ENCODE data around the gene THOC6. TPM values are rescaled to one million over a fixed set of nuclear protein-coding genes. Genes with fewer than 3 reads are reported as not detected.

Gene THOC6
- total RNA-seq, 1 donor from 2014 or later: 40.1 TPM

DNA sequence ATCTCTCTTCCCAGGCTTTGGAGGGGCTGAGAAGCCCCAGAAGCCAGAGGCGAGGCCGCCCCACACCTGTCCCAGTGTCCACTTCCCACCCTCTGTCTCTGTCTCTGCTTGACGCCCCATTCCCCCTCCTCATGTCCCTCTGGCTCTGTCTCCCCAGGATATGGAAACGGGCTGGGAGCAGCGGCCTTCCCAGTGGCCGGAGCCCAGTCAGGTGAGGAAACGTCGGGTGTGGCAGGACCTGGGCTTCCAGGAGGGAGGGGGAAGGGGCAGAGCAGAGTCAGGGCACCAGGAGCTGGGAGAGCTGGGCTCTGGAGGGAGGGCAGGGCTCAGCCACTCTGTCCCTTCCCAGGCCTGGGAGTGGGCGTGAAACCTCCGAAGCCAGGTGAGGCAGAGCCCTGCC lies 32.9 kb upstream of the THOC6 start:
- Mint-ChIP-seq H3K27me3 (ENCODE audit: unreplicated experiment) (no peaks in the 10 kb centered on the region), H3K36me3 (ENCODE audit: unreplicated experiment) (no peaks in the 10 kb centered on the region), H3K9me3 (ENCODE audit: unreplicated experiment) (no peaks in the 10 kb centered on the region), H3K27ac (ENCODE audit: unreplicated experiment) (no peak overlapping the region), H3K4me1 (ENCODE audit: unreplicated experiment) (peaks cover 15% of the 10 kb centered on the region), H3K4me3 (ENCODE audit: unreplicated experiment) (no peak overlapping the region)
- TF ChIP-seq, protein P1, sequence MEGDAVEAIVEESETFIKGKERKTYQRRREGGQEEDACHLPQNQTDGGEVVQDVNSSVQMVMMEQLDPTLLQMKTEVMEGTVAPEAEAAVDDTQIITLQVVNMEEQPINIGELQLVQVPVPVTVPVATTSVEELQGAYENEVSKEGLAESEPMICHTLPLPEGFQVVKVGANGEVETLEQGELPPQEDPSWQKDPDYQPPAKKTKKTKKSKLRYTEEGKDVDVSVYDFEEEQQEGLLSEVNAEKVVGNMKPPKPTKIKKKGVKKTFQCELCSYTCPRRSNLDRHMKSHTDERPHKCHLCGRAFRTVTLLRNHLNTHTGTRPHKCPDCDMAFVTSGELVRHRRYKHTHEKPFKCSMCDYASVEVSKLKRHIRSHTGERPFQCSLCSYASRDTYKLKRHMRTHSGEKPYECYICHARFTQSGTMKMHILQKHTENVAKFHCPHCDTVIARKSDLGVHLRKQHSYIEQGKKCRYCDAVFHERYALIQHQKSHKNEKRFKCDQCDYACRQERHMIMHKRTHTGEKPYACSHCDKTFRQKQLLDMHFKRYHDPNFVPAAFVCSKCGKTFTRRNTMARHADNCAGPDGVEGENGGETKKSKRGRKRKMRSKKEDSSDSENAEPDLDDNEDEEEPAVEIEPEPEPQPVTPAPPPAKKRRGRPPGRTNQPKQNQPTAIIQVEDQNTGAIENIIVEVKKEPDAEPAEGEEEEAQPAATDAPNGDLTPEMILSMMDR (IDR thresholded peaks at IDR 0.05): no peak
- DNase-seq (ENCODE audit: extremely low spot score, unreplicated experiment): no peak

DNA sequence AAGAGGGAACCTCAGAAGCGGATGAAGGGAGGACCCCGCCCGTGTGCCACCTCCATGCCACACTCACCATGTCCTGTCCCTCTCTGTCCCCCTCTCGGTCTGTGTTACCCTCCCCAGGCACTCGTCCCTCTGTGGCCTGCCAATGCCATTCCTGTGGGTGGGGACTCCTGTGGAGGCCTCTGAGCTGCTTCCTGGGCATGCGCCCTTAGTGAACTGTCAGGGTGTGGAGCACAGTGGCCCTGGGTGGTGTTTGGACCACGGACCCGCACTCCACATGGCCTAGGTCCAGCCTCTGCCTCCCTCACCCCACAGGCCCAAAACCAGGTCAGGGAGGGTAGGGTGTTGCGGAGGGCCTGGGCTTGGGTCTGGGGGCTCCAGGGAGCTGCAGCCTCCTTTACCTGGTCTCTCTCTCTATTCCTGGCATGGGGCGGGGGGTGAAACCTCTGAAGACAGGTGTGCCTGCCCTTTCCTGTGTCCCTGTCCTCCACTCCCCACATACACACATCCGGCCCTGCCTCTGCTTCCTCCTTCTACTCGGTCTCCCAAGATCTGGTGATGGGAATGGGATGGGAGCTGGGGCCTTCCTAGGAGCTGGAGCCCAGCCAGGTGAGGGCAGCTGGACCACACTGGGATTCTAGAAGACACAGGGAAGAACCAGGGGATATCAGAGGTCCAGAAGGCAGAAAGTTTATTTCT lies 32.1 kb upstream of the THOC6 start:
- no peak for DNase-seq (ENCODE audit: extremely low spot score, unreplicated experiment)
- H3K4me1 Mint-ChIP-seq (ENCODE audit: unreplicated experiment): peaks cover 10% of the 10 kb centered on the region
- no peaks in the 10 kb centered on the region for H3K27me3 Mint-ChIP-seq (ENCODE audit: unreplicated experiment)
- no peak overlapping the region for H3K4me3 Mint-ChIP-seq (ENCODE audit: unreplicated experiment)
- no peaks in the 10 kb centered on the region for H3K36me3 Mint-ChIP-seq (ENCODE audit: unreplicated experiment)
- no peak overlapping the region for H3K27ac Mint-ChIP-seq (ENCODE audit: unreplicated experiment)
- TF ChIP-seq, protein P1 (IDR thresholded peaks at IDR 0.05): no peak
- H3K9me3 Mint-ChIP-seq (ENCODE audit: unreplicated experiment): no peaks in the 10 kb centered on the region

DNA sequence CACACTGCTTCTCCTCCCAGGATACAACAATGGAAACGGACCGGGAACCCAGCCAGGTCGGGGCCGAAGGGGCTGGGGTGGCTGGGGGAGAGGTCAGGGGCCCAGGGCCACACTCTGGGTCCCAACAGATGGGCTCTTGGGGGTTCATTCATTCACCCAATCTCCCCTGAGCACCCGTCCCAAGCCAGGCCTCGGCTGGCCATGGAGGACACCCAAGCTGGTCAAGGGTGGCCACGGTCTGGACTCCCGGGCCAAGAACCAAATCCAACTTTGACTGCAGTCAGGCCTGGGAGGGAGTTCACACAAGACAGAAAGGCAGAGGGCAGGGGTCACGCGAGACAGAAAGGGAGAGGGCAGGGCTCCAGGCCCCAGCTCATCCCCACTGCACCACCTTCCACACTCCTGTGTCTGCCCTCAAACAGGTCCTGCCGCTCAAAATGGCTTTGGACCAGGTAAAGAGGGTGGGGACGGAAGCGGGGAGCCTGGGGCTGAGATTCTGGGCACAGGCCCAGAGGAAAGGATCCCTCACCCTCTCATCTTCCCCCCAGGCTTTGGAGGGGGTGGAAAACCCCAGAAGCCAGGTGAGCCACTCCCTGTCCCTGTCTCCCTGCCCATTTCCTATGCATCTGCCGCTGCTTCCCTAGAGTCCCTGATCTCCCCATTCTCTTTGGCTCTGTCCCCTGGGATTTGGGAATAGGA lies 31.3 kb upstream of the THOC6 start:
- Mint-ChIP-seq H3K4me3 (ENCODE audit: unreplicated experiment) (no peak overlapping the region), H3K27me3 (ENCODE audit: unreplicated experiment) (no peaks in the 10 kb centered on the region), H3K4me1 (ENCODE audit: unreplicated experiment) (peaks cover 8% of the 10 kb centered on the region)

DNA sequence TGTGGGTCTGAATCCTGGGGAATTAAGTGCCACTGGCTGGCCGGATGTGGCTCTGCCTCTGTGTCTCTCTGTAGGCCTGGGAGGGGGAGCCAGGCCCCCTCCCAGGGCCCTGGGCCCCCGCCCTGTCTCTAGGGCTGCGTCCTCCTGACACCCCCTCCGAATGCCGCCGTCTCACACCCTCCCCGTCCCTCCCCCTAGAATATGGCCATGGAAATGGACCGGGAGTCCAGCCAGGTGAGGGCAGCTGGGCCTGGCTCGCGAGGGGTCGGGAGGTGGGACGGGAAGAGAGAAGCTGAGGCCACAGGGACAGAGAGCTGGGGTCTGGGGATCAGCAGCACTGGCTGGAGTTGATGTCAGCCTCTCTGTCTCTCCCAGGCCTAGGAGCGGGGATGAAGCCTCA lies 27.5 kb upstream of the THOC6 start:
- no peaks in the 10 kb centered on the region for H3K4me1 Mint-ChIP-seq (ENCODE audit: unreplicated experiment)
- H3K27me3 Mint-ChIP-seq (ENCODE audit: unreplicated experiment): peaks cover 16% of the 10 kb centered on the region
- no peaks in the 10 kb centered on the region for H3K36me3 Mint-ChIP-seq (ENCODE audit: unreplicated experiment)
- no peaks in the 10 kb centered on the region for H3K9me3 Mint-ChIP-seq (ENCODE audit: unreplicated experiment)
- TF ChIP-seq, protein P1 (IDR thresholded peaks at IDR 0.05): no peak
- H3K27ac Mint-ChIP-seq (ENCODE audit: unreplicated experiment): no peak overlapping the region
- DNase-seq (ENCODE audit: extremely low spot score, unreplicated experiment): no peak
- no peak overlapping the region for H3K4me3 Mint-ChIP-seq (ENCODE audit: unreplicated experiment)

More for the DNA sequence above, 31.3 kb upstream of the THOC6 start:
- no peak for DNase-seq (ENCODE audit: extremely low spot score, unreplicated experiment)
- Mint-ChIP-seq H3K36me3 (ENCODE audit: unreplicated experiment) (no peaks in the 10 kb centered on the region), H3K27ac (ENCODE audit: unreplicated experiment) (no peak overlapping the region), H3K9me3 (ENCODE audit: unreplicated experiment) (no peaks in the 10 kb centered on the region)
- TF ChIP-seq, protein P1 (IDR thresholded peaks at IDR 0.05): no peak

DNA sequence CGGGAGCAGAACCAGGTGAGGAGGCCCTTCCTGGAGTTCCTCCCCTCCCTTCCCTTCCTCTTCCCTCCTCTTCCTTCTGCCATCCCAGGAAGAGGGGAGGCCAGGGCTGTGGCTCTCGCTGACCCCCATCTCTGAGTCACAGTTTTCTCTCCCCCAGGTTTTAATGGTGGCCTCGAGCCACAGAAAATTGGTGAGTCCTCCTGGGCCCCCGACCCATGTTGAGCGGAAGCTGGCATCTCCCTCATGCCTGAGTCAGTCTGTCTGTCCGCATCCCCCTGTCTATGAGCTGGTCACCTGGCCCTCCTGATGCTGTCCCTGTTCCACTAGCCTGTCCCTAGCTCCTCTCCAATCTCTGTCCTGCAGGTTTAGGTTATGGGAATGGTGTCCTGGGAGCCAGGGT lies 23.9 kb upstream of the THOC6 start:
- H3K27me3 Mint-ChIP-seq (ENCODE audit: unreplicated experiment): peaks cover 18% of the 10 kb centered on the region
- H3K4me1 Mint-ChIP-seq (ENCODE audit: unreplicated experiment): peaks cover under 1% of the 10 kb centered on the region
- TF ChIP-seq, protein P1 (IDR thresholded peaks at IDR 0.05): no peak
- no peak overlapping the region for H3K4me3 Mint-ChIP-seq (ENCODE audit: unreplicated experiment)
- no peak for DNase-seq (ENCODE audit: extremely low spot score, unreplicated experiment)
- H3K27ac Mint-ChIP-seq (ENCODE audit: unreplicated experiment): no peak overlapping the region
- no peaks in the 10 kb centered on the region for H3K9me3 Mint-ChIP-seq (ENCODE audit: unreplicated experiment)
- H3K36me3 Mint-ChIP-seq (ENCODE audit: unreplicated experiment): no peaks in the 10 kb centered on the region
